ENCODE measurements around the gene SPI1. TPM values are rescaled to one million over a fixed set of nuclear protein-coding genes. Genes with fewer than 3 reads are reported as not detected.

Gene SPI1
- total RNA-seq, 2 experiments from 2014 or later, result not detected

DNA sequence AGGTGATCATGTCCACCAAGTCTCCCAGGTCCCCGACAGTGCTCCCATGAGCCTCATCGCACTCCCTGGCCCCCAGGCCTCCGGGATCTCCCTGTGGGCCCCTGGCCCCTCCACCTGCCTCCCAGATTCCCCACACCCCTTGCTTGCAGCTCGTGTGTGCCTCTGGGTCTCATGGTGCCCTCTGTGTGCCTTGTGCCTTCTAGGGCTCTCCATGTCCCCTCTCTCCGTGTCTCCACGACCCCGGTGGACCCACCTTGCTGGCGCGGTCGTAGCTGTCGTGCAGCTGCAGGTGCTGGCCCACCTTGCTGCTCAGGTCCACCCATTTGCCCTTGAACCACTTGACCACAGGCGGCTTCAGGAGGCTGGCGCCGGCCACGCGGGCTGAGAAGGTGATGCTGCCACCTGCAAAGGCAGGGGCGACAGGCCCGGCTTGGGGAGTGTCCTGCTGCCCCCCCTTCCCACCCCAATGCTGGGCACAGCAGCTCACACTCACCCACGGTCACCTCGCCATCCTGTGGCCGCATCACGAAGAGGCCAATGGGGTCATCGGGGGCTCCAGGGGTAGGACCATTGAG lies 28.7 kb downstream of the SPI1 start:
- DNase-seq, result no peak
- no peak overlapping the region for H3K27ac Mint-ChIP-seq
- no peaks in the 10 kb centered on the region for H3K9me3 Mint-ChIP-seq
- intact Hi-C loops (cut with micrococcal nuclease), result loop anchor here (2.0 to 5.0 kb wide), 2 partner anchors 77 to 173 kb away; partner anchors contain the start of genes ARFGAP2 and MADD
- CTCF ChIA-PET, result no interaction called here
- no peaks in the 10 kb centered on the region for H3K4me1 Mint-ChIP-seq (ENCODE audit: low read depth)
- no peaks in the 10 kb centered on the region for H3K36me3 Mint-ChIP-seq (ENCODE audit: low read depth)
- no peaks in the 10 kb centered on the region for H3K27me3 Mint-ChIP-seq (ENCODE audit: low read depth)
- no peak overlapping the region for H3K4me3 Mint-ChIP-seq

DNA sequence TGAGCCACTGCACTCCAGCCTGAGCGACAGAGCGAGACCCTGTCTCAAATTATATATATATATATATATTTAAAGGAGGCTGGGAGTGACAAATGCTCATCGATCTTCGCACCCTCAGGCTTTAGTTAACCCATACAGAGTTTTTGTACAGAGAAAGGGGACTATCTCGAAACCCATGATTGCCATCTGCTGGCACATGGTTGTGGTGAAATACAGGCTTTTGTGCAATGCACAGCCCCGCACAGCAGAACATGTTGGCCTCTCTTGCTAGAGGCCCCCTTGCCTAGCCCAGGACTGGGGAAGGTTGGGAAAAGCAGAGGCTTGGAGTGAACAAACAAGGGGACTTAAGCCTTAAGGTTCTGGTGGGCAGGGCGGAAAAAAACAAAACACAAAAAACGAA lies 29.5 kb downstream of the SPI1 start:
- no peaks in the 10 kb centered on the region for H3K9me3 Mint-ChIP-seq
- peak; percentile 46 for DNase-seq
- no peak overlapping the region for H3K4me3 Mint-ChIP-seq
- H3K27me3 Mint-ChIP-seq (ENCODE audit: low read depth), result no peaks in the 10 kb centered on the region
- H3K27ac Mint-ChIP-seq, result no peak overlapping the region
- H3K4me1 Mint-ChIP-seq (ENCODE audit: low read depth), result no peaks in the 10 kb centered on the region
- intact Hi-C loops (cut with micrococcal nuclease), result loop anchor here (2.0 kb wide), 1 partner anchor 172 kb away; the partner anchor contains the start of gene ARFGAP2
- H3K36me3 Mint-ChIP-seq (ENCODE audit: low read depth), result no peaks in the 10 kb centered on the region
- CTCF ChIA-PET, result interaction anchor here (0.6 kb wide), 1 partner anchor 45 kb away, joined by 5 read pairs; no protein-coding TSS in a partner anchor

DNA sequence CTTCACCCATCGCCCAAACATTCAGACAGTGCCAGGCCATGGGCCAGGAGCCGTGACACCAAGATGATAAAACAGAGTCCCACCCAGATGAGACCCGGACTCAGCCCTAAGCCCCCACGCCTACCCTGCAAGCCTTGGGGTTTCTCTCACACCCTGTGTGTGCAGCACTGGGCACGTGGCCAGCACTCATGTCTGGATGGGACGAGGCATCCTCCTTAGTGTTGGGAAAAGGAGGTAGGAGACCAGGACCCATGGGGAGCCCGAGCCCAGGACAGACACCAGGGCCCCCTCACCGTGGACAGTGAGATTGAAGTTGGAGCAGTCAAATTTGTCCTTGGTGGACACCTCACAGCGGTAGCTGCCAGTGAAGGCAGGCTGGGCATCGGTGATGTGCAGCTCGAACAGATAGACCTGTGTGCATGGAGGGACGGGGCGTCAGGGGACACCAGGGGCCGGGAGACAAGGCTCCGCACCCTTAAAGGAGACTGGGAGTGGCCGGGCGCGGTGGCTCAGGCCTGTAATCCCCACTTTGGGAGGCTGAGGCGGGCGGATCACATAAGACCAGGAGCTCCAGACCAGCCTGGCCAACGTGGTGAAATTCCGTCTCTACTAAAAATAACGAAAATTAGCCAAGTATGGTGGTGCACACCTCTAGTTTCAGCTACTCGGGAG lies 30.1 kb downstream of the SPI1 start:
- Mint-ChIP-seq H3K9me3 (no peaks in the 10 kb centered on the region), H3K27me3 (ENCODE audit: low read depth) (no peaks in the 10 kb centered on the region), H3K27ac (no peak overlapping the region), H3K4me1 (ENCODE audit: low read depth) (no peaks in the 10 kb centered on the region), H3K36me3 (ENCODE audit: low read depth) (no peaks in the 10 kb centered on the region), H3K4me3 (no peak overlapping the region)
- intact Hi-C loops (cut with micrococcal nuclease), result loop anchor here (2.0 kb wide), 1 partner anchor 171 kb away; the partner anchor contains the start of gene ARFGAP2
- CTCF ChIA-PET, result interaction anchor here (0.6 kb wide), 1 partner anchor 45 kb away, joined by 5 read pairs; no protein-coding TSS in a partner anchor
- DNase-seq, result no peak

DNA sequence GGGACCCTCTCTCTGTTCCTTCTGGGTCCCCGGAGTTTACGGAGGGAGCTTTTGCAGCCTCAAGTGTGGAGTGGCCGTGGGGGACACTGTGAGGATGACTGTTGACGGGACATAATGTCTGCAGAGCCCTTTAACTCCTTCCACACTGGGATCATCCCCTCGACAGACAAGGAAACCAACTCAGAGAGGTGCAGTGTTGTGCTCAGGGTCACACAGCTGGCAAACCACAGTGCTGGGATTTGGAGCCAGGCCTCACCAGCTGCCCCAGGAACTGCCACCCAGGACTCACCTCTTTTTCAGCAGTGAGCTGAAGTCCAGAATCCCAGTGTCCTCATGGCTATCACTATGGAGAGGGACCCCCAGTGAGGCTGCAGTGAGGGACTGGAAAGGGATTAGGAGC lies 31.2 kb downstream of the SPI1 start:
- no peak overlapping the region for H3K27ac Mint-ChIP-seq
- CTCF ChIA-PET, result interaction anchor here (1.1 kb wide), 1 partner anchor 27 kb away, joined by 3 read pairs; no protein-coding TSS in a partner anchor
- H3K36me3 Mint-ChIP-seq (ENCODE audit: low read depth), result no peaks in the 10 kb centered on the region
- no peak for DNase-seq
- H3K9me3 Mint-ChIP-seq, result no peaks in the 10 kb centered on the region
- no peaks in the 10 kb centered on the region for H3K4me1 Mint-ChIP-seq (ENCODE audit: low read depth)
- H3K27me3 Mint-ChIP-seq (ENCODE audit: low read depth), result no peaks in the 10 kb centered on the region
- intact Hi-C loops (cut with micrococcal nuclease), result no loop called here
- H3K4me3 Mint-ChIP-seq, result no peak overlapping the region

DNA sequence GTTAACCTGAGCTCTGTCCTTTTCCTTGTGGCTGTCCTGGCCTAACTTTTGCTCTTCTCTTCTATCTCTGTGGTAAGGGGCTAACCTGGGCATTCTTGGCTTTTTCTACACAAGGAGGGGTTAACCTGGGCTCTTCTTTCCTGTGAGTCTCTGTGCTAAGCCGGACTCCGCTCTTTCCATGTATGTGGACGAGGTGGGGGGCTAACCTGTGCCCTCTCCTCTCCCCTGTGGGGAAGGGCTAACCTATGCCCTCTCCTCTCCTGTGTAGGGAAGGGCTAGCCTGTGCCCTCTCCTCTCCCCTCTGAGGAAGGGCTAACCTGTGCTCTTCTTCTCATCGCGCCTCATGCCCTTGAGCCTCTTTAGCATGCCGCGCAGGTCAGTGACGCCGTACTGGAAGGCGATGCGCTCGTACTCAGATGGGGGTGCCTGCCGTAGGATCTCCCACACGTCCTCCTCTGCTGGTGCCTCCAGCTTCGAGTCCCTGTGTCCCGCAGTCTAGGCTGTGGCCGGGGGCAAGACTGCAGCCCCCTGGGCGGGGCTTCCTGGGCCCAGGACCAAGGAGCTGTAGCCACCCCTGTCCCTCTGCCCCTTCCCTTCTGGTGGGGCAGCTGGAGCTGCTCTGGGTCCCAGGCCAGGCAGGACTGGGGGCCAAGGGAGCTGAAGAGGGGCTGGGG lies 32.3 kb downstream of the SPI1 start:
- intact Hi-C loops (cut with micrococcal nuclease), result no loop called here
- H3K4me1 Mint-ChIP-seq (ENCODE audit: low read depth), result no peaks in the 10 kb centered on the region
- no peak overlapping the region for H3K27ac Mint-ChIP-seq
- no peaks in the 10 kb centered on the region for H3K9me3 Mint-ChIP-seq
- H3K4me3 Mint-ChIP-seq, result no peak overlapping the region
- no peak for DNase-seq
- H3K27me3 Mint-ChIP-seq (ENCODE audit: low read depth), result no peaks in the 10 kb centered on the region
- CTCF ChIA-PET, result interaction anchor here (1.1 kb wide), 1 partner anchor 28 kb away, joined by 3 read pairs; no protein-coding TSS in a partner anchor
- H3K36me3 Mint-ChIP-seq (ENCODE audit: low read depth), result no peaks in the 10 kb centered on the region

DNA sequence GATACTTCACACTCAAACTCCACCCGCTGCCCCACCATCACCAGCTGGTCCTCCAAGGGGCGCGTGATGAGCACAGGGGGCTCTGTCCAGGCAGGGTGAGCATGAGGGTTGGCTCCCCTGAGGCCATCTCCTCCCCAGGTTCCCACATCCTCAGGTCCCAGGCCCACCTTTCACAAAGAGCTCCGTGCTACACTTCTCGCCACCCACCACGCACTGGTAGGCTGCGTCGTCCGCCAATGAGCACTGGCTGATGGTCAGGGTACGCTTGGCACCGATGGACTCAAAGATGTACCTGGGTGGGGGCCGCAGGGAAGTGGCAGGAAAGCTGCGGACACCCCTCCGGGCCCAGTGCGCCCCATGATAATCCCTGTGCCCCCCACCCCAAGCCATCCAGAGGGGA lies 35.5 kb downstream of the SPI1 start:
- no peak overlapping the region for H3K27ac Mint-ChIP-seq
- H3K4me1 Mint-ChIP-seq (ENCODE audit: low read depth), result no peaks in the 10 kb centered on the region
- no peak overlapping the region for H3K4me3 Mint-ChIP-seq
- CTCF ChIA-PET, result no interaction called here
- intact Hi-C loops (cut with micrococcal nuclease), result no loop called here
- H3K27me3 Mint-ChIP-seq (ENCODE audit: low read depth), result no peaks in the 10 kb centered on the region
- no peaks in the 10 kb centered on the region for H3K9me3 Mint-ChIP-seq
- no peak for DNase-seq
- no peaks in the 10 kb centered on the region for H3K36me3 Mint-ChIP-seq (ENCODE audit: low read depth)

DNA sequence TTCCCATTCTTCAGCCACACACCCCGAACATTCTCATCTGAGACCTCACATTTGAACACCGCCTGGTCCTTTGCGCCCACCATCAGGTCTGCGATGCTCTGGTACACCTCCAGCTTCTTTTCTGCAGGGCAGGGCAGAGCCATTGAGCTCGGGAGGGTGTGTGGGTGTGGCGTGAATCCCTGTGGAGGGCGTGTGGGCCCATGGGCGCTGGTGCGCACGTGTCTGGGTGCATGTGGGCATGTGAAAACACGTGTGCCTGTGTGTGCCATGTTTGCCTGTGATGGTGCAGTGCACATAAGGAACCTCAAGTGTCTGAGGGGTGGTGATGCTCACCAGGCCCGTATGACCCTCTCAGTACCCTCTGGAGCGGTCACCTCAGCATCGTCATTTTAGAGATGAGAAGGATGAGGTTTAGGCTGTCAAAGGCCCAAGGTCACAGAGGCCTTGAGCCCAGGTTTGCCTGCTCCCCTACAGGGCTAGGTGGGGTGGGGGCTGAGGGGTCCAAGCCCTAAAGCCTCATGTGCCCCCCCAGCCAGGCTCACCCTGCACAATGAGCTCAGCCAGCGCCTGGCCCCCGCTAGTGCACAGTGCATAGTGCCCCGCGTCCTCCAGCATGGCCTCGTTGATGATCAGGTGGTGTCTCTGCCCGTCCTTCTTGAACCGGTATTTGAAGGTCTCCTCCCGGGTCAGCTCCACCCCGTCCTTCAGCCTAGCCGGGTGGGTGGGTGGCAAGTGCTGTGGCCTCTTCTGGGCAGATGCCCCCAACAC lies 36.1 kb downstream of the SPI1 start:
- CTCF ChIA-PET, result interaction anchor here (0.6 kb wide), 1 partner anchor 31 kb away, joined by 4 read pairs; no protein-coding TSS in a partner anchor
- intact Hi-C loops (cut with micrococcal nuclease), result no loop called here
- Mint-ChIP-seq H3K4me3 (no peak overlapping the region), H3K27me3 (ENCODE audit: low read depth) (no peaks in the 10 kb centered on the region), H3K36me3 (ENCODE audit: low read depth) (no peaks in the 10 kb centered on the region), H3K27ac (no peak overlapping the region), H3K4me1 (ENCODE audit: low read depth) (no peaks in the 10 kb centered on the region), H3K9me3 (no peaks in the 10 kb centered on the region)
- no peak for DNase-seq

DNA sequence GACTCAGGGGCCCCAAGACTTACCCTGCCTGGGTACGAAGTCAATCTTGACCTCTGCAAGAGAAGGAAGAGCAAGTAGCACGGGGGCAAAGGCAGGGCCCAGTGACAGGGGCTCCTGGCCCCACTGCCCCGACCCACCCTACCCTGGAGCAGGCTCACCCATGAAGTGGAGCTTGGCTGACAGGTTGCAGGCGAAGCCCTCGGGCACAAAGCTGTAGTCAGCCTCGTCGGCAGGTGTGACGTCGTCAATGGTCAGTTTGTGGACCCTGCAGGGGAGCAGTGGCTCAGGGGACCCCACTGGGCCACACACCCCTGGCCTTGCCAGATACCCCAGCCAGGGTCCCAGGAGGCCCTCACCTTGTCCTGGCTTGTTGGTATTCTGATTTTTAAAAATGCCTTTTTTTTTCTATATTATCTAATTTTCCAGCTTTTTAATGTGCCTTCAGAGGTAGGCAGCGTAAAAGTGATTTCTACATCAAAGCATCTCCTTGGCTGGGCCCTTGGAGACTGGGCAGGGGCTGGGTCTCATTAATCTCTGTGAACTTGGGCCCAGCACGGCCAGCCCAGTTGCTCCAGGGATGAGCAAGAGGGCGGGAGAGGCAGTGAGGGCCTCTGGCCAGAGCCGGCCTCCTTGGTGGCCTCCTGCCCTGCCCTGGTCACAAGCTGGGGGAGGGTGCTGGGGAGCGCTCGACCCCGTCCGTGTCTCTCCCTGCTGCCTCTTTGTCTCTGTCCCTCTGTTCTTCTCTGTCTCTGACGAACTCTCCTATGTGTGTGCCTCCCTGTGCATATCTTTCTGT lies 37.2 kb downstream of the SPI1 start:
- CTCF ChIA-PET, result no interaction called here
- Mint-ChIP-seq H3K27ac (no peak overlapping the region), H3K4me3 (no peak overlapping the region)

DNA sequence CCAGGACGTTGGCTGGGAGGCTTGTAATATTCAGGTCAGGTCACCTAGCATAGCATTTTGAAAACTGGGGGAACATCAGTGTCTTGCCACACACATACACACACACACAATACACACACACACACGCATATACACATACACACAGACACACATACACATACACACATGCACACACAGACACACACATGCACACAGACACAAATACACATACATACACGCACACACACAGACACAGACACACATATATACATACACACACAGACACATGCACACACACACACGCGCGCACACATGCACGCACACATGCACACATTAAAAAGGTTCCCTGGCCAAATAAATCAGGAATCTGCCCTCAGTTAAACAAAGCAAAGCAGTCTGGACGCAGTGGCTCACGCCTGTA lies 38.3 kb downstream of the SPI1 start:
- Mint-ChIP-seq H3K9me3 (no peaks in the 10 kb centered on the region), H3K4me3 (no peak overlapping the region), H3K4me1 (ENCODE audit: low read depth) (no peaks in the 10 kb centered on the region), H3K27me3 (ENCODE audit: low read depth) (no peaks in the 10 kb centered on the region), H3K27ac (no peak overlapping the region), H3K36me3 (ENCODE audit: low read depth) (no peaks in the 10 kb centered on the region)
- intact Hi-C loops (cut with micrococcal nuclease), result no loop called here
- CTCF ChIA-PET, result no interaction called here
- DNase-seq, result no peak

More for the DNA sequence above, 37.2 kb downstream of the SPI1 start:
- Mint-ChIP-seq H3K27me3 (ENCODE audit: low read depth) (no peaks in the 10 kb centered on the region), H3K36me3 (ENCODE audit: low read depth) (no peaks in the 10 kb centered on the region), H3K9me3 (no peaks in the 10 kb centered on the region), H3K4me1 (ENCODE audit: low read depth) (no peaks in the 10 kb centered on the region)
- intact Hi-C loops (cut with micrococcal nuclease), result no loop called here
- DNase-seq, result no peak

DNA sequence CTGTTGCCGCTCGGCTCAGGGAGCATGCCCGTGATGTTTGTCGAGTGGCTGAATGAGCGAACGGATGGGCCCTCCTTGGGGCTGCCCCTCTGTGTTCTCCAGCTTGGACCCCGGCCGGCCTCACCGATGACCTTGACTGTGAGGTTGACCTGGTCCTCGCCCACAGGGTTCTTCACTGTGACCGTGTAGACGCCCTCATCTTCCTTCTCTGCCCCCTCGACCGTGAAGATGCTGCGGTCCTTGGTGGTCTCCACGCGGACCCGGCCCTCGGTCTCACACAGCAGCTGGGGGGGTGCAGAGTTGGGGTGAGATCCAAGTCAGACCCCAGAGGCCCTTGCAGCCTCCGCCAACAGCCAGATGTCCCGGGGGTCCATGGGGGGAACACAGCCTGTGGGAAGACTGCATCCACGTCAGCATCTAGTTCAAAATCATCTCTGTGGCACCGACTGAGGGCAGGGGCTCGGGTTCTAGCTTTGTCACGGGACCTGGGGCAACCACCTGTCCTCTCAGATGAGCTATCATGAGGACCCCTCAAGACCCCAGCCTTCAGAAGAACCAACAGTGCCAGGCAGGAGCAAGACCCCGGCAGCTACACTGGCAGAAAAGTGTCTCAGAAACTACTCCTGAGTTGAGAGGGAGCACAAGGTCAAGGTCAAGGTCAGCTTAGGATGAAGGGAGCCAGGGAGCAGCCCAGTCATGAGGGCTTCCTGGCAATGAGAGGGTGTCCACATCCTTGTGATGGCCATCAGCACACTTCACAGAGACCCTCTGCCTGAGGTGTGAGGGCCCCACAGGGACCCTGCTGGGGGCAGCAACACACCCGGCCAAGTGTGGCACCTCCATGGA lies 39.7 kb downstream of the SPI1 start:
- CTCF ChIA-PET, result no interaction called here
- no peak overlapping the region for H3K4me3 Mint-ChIP-seq
- no peaks in the 10 kb centered on the region for H3K9me3 Mint-ChIP-seq
- no peak for DNase-seq
- H3K4me1 Mint-ChIP-seq (ENCODE audit: low read depth), result no peaks in the 10 kb centered on the region
- H3K27ac Mint-ChIP-seq, result no peak overlapping the region
- H3K27me3 Mint-ChIP-seq (ENCODE audit: low read depth), result no peaks in the 10 kb centered on the region
- H3K36me3 Mint-ChIP-seq (ENCODE audit: low read depth), result no peaks in the 10 kb centered on the region
- intact Hi-C loops (cut with micrococcal nuclease), result no loop called here

DNA sequence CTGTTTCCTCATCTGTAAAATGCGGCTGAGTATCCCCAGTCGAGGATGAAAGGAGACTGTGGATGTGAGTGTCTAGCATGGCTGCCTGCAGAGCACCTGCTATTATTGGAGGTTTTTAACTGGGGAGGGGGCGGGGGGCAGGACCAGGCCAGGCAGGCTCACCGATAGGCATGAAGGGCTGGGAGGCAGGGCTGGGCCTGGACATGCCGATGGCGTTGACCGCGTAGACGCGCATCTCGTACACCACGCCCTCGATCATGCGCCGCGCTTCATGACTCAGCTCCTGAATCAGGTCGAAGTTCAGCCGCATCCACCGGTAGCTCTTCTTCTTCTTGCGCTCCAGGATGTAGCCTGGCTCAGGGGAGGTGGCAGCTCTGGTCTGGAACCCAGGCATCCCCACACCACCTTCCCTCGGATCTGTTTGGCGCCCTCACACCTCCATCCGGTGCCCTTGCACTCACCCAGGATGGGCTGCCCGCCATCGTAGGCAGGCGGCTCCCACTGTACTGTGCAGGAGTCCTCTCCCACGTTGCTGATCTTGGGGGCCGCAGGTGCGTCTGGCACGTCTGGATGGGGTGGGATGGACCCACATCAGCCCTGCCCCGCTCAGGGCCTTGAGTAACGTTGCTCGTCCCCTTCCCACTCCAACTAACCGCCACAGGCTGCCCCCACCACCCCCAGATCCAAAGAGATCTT lies 41.0 kb downstream of the SPI1 start:
- H3K9me3 Mint-ChIP-seq, result no peaks in the 10 kb centered on the region

More for the DNA sequence above, 41.0 kb downstream of the SPI1 start:
- no peaks in the 10 kb centered on the region for H3K4me1 Mint-ChIP-seq (ENCODE audit: low read depth)
- no peak for DNase-seq
- CTCF ChIA-PET, result no interaction called here
- no peak overlapping the region for H3K4me3 Mint-ChIP-seq
- H3K27ac Mint-ChIP-seq, result no peak overlapping the region
- no peaks in the 10 kb centered on the region for H3K36me3 Mint-ChIP-seq (ENCODE audit: low read depth)
- H3K27me3 Mint-ChIP-seq (ENCODE audit: low read depth), result no peaks in the 10 kb centered on the region
- intact Hi-C loops (cut with micrococcal nuclease), result no loop called here
